ENCODE measurements around the gene CENPE.

DNA sequence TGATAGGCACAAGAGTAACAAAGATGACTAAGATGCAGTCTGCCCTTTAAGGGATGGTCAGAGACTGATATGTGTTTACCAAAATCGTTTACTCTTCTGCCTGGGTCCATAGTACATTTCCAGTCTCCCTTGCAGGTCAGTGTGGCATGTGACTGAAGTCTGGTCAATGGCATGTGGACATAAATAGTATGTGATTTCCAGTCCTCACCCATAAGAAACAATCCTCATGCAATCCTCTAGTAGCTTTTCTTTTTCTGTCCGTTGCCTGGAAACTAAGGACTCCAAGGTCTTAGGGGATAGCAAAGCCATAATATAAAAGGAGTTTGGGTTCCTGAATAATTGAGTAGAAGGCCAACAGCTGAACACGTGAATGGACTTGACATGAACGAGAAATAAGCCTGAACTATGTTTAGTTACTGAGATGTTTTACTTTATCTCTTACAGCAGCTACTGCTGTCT, 122.7 kb downstream of the CENPE start:
- TF ChIP-seq, protein P1, sequence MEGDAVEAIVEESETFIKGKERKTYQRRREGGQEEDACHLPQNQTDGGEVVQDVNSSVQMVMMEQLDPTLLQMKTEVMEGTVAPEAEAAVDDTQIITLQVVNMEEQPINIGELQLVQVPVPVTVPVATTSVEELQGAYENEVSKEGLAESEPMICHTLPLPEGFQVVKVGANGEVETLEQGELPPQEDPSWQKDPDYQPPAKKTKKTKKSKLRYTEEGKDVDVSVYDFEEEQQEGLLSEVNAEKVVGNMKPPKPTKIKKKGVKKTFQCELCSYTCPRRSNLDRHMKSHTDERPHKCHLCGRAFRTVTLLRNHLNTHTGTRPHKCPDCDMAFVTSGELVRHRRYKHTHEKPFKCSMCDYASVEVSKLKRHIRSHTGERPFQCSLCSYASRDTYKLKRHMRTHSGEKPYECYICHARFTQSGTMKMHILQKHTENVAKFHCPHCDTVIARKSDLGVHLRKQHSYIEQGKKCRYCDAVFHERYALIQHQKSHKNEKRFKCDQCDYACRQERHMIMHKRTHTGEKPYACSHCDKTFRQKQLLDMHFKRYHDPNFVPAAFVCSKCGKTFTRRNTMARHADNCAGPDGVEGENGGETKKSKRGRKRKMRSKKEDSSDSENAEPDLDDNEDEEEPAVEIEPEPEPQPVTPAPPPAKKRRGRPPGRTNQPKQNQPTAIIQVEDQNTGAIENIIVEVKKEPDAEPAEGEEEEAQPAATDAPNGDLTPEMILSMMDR (IDR thresholded peaks at IDR 0.05): no peak
- TF ChIP-seq POLR2A (IDR thresholded peaks at IDR 0.05): no peak

Data from testis (tissue), 2 donors.